Epithelial cell of proximal tubule (primary cell): ENCODE results near the gene NCKAP5. TPM values are rescaled to one million over a fixed set of nuclear protein-coding genes. Genes with fewer than 3 reads are reported as not detected.

ENCODE experiments used
- DNase-seq: peaks from one replicate; pipeline ENCODE4 v3.0.0-alpha.2; 2011; ENCODE audit warnings: low read depth
- H3K4me3 ChIP-seq: 2 replicates; pipeline ENCODE4 v1.5.1; 2011; ENCODE audit warnings: low read depth, mild to moderate bottlenecking, low read length
- total RNA-seq: library from RNA; depleted of rRNA; stranded (reverse); fragments of >200 nt; gene quantifications from 2 replicates; pipeline ENCODE4 v1.2.3, GENCODE V29; 2015
- TF ChIP-seq, protein P1 (sequence below): conservative IDR thresholded peaks from 2 replicates; pipeline ENCODE4 v1.5.1; 2012; ENCODE audit warnings: low read depth, mild to moderate bottlenecking, low read length

NCKAP5 gene
- total RNA-seq, 1 donor from 2014 or later: 0.69 TPM

DNA sequence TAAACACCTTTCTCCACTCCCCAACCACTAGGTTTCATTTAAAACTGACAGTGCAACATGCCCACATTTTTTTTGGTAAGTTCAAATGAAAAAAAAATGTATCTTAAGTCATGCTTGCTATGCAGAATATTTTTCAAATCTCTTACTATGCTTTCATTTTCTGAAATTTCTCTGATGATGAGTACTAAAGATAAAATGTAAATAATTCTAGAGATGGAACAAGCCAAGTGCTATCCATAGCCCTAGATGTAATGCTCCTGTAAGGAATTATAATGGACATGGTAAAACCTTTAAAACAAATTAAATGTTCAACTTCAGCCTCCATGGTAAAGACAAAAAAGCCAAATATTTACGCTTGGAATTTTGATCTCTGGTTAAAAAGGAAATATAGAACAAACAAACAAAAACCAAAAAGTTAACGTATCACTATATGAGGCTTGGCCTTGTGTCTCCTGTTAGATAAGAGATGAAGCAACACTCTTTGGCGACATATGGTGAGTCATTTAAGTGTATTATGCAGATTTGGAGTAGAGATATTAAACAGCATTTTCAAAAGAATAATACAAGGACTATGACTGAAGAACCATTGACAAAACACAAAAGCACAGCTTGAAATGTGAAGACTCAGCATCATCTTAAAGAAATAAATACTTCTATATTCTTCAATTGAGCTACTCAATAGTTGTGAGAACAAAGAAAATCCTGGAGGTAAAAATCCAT, 506.2 kb downstream of the NCKAP5 start:
- TF ChIP-seq, protein P1, sequence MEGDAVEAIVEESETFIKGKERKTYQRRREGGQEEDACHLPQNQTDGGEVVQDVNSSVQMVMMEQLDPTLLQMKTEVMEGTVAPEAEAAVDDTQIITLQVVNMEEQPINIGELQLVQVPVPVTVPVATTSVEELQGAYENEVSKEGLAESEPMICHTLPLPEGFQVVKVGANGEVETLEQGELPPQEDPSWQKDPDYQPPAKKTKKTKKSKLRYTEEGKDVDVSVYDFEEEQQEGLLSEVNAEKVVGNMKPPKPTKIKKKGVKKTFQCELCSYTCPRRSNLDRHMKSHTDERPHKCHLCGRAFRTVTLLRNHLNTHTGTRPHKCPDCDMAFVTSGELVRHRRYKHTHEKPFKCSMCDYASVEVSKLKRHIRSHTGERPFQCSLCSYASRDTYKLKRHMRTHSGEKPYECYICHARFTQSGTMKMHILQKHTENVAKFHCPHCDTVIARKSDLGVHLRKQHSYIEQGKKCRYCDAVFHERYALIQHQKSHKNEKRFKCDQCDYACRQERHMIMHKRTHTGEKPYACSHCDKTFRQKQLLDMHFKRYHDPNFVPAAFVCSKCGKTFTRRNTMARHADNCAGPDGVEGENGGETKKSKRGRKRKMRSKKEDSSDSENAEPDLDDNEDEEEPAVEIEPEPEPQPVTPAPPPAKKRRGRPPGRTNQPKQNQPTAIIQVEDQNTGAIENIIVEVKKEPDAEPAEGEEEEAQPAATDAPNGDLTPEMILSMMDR: no peak
- DNase-seq: no peak
- H3K4me3 ChIP-seq: no peak overlapping the region

DNA sequence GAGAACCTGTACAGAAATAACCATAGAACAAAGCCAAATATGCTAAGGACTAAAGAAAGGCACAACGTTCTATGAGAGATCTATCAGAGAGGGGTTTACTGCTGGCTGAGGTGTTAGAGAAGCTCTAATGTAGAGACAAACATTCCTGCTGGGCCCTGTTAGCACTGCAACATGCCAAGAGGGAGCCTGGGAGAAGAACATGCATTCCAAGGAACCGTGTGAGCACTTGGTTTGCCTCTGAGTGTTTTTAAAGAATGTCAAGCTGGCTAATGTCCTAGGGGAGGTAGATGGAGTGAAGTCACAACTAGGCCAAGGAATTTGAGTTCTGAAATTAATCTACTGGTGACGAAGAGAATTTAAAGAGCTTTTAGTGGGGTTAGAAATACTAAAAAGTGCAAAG, 514.0 kb downstream of the NCKAP5 start:
- TF ChIP-seq, protein P1: no peak
- no peak for DNase-seq
- H3K4me3 ChIP-seq: no peak overlapping the region

DNA sequence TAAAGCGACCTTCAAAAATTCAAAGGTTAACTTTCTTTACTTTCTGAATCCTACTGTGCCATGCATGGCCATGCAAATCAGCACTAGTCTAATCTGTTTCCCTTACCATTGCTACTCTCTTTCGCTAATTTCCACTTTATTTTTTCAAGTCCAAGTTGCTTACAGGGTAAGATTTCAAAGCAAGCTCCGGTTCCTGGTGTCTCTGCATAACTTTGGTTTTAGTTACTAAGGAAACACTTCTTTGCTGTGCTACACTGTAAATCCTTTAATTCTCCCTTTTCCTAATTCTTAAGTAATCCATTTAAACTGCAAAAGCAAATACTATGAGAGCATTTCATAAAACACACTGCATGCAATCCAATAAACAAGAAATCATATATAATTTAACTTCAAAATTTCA, 514.7 kb downstream of the NCKAP5 start:
- no peak overlapping the region for H3K4me3 ChIP-seq
- TF ChIP-seq, protein P1: no peak
- DNase-seq: no peak

DNA sequence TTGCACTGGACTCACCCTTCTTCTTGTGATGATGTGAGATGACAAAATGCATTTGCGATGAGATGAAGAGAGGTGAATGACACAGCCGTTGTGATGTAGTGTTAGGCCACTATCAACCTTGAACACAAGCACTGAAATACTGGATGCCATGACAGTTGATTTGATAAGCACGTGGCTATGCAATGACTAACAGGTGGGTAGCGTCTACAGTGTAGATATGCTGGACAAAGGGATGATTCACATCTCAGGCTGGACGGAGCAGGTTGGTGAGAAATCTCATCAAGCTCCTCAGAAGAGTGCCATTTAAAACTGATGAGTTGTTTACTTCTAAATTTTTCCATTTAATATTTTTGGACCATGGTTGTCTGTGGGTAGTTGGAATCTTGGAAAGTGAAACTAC, 522.5 kb downstream of the NCKAP5 start:
- no peak for DNase-seq
- no peak overlapping the region for H3K4me3 ChIP-seq
- TF ChIP-seq, protein P1: no peak

DNA sequence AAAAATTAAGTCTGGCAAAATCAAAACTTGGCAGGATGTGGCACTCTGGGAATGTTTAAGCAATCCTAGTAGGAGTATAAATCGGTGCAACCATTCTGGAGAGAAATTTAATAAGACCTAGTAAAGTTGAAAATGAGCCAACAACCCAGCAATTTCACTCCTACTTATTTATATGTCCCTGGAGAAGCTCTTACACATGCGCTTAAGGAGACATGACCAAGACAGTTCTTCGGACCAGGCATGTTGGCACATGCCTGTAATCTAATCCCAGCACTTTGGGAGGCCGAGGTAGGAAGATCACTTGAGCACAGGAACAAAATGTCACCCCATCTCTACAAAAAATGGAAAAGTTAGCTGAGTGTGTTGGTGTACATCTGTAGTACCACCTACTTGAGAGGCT, 523.7 kb downstream of the NCKAP5 start:
- H3K4me3 ChIP-seq: no peak overlapping the region
- TF ChIP-seq, protein P1: no peak
- no peak for DNase-seq

DNA sequence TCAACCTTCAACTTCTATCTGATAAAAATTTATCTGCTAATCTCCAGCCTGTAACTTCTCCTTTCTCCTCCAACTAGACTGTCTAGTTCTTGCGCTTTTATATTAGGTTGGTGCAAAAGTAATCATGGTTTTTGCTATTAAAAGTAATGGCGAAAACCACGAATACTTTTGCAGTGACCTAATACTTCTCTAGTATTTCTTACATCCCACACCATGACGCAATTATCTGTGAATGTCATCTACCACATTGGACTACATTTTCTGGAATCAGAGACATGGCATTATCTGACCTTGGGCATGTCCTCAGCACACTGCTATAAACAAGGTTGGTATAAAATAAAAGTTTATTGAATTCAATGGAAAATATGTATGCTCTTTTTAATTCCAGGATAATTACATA, 528.1 kb downstream of the NCKAP5 start:
- TF ChIP-seq, protein P1: no peak
- DNase-seq: no peak
- H3K4me3 ChIP-seq: no peak overlapping the region

DNA sequence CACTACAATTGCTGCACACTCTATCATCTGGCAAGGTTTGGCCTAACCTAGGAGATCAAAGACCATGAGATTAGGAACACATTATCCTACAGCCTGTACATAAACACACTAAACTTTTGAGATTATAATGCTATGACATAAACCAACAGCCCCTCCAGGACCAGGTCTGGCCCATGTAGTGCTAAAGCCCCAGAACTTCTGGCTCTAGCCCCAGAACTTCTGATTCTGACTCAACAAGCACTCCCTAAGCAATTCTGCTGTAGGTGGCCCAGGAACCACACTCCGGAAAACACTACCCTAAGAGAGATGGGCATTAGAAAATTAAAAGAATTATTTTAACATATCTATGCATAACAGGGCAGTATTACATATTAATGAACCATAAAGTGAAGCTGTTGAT, 528.7 kb downstream of the NCKAP5 start:
- no peak for DNase-seq
- TF ChIP-seq, protein P1: no peak
- no peak overlapping the region for H3K4me3 ChIP-seq
